ENCODE data around the gene SORBS1.

- TF ChIP-seq CTCF (IDR thresholded peaks at IDR 0.05; ENCODE audit: insufficient read depth, low read length) (no peak), POLR2AphosphoS5 (IDR thresholded peaks at IDR 0.05; ENCODE audit: low read depth) (no peak), SPI1 (IDR thresholded peaks at IDR 0.05; ENCODE audit: borderline replicate concordance, low read depth) (no peak), GABPA (IDR thresholded peaks at IDR 0.05; ENCODE audit: low read depth) (no peak)
- TF ChIP-seq, protein P1, sequence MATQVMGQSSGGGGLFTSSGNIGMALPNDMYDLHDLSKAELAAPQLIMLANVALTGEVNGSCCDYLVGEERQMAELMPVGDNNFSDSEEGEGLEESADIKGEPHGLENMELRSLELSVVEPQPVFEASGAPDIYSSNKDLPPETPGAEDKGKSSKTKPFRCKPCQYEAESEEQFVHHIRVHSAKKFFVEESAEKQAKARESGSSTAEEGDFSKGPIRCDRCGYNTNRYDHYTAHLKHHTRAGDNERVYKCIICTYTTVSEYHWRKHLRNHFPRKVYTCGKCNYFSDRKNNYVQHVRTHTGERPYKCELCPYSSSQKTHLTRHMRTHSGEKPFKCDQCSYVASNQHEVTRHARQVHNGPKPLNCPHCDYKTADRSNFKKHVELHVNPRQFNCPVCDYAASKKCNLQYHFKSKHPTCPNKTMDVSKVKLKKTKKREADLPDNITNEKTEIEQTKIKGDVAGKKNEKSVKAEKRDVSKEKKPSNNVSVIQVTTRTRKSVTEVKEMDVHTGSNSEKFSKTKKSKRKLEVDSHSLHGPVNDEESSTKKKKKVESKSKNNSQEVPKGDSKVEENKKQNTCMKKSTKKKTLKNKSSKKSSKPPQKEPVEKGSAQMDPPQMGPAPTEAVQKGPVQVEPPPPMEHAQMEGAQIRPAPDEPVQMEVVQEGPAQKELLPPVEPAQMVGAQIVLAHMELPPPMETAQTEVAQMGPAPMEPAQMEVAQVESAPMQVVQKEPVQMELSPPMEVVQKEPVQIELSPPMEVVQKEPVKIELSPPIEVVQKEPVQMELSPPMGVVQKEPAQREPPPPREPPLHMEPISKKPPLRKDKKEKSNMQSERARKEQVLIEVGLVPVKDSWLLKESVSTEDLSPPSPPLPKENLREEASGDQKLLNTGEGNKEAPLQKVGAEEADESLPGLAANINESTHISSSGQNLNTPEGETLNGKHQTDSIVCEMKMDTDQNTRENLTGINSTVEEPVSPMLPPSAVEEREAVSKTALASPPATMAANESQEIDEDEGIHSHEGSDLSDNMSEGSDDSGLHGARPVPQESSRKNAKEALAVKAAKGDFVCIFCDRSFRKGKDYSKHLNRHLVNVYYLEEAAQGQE (IDR thresholded peaks at IDR 0.05; ENCODE audit: insufficient replicate concordance, low read depth): no peak
Observed at GRCh38 chr10:95290461-95291364, 270.5 kb downstream of the SORBS1 start, which contains the start of gene PDLIM1.
